ENCODE data around the gene C14orf132.
A peak's percentile ranks its signal among the peaks of the same experiment; 100 is the strongest.

C14orf132 gene

DNA sequence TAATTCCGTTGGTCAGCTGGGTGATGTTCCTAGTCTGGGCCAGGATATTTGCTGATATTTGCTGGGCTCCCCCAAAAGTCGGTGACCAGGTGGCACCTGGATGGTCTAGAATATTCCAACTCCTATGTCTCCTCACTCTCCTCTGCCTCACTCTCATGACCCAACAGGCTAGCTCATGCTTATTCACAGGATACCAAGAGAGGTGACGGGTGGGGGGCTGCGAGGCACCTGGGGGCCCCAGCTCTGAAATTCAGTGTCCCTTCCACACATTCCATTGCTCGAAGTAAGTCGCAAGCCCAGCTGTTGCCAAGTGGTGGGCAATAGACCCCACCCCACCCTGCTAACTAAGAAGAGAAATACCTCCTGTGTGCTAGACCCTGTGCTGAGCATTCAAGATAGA lies 67.7 kb downstream of the C14orf132 start:
- no peak overlapping the region for H3K4me3 ChIP-seq (ENCODE audit: low read depth in 1 of 2, low read length in 2 of 2)
- DNase-seq (no peak), ATAC-seq (ENCODE audit: insufficient read depth, low read depth) (no peak)
- H2AFZ ChIP-seq (ENCODE audit: low read depth, low read length), result no peak overlapping the region
- no peak overlapping the region for H3K4me2 ChIP-seq (ENCODE audit: insufficient read depth, low read length)
- no peaks in the 10 kb centered on the region for H4K20me1 ChIP-seq (ENCODE audit: insufficient read depth, low read length)
- H3K27ac ChIP-seq (ENCODE audit: low read length), result no peak overlapping the region
- no peak overlapping the region for H3K9ac ChIP-seq (ENCODE audit: low read depth, low read length)
- TF ChIP-seq EZH2 (IDR thresholded peaks at IDR 0.05; ENCODE audit: borderline replicate concordance, low read depth, low read length, severe bottlenecking), result no peak
- TF ChIP-seq, protein P1, sequence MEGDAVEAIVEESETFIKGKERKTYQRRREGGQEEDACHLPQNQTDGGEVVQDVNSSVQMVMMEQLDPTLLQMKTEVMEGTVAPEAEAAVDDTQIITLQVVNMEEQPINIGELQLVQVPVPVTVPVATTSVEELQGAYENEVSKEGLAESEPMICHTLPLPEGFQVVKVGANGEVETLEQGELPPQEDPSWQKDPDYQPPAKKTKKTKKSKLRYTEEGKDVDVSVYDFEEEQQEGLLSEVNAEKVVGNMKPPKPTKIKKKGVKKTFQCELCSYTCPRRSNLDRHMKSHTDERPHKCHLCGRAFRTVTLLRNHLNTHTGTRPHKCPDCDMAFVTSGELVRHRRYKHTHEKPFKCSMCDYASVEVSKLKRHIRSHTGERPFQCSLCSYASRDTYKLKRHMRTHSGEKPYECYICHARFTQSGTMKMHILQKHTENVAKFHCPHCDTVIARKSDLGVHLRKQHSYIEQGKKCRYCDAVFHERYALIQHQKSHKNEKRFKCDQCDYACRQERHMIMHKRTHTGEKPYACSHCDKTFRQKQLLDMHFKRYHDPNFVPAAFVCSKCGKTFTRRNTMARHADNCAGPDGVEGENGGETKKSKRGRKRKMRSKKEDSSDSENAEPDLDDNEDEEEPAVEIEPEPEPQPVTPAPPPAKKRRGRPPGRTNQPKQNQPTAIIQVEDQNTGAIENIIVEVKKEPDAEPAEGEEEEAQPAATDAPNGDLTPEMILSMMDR (IDR thresholded peaks at IDR 0.05; ENCODE audit: borderline replicate concordance, extremely low read depth, low read length, poor library complexity, severe bottlenecking), result no peak
- no peaks in the 10 kb centered on the region for H3K79me2 ChIP-seq (ENCODE audit: insufficient read depth, low read length)
- H3K36me3 ChIP-seq (ENCODE audit: insufficient read depth, low read length), result no peaks in the 10 kb centered on the region
- no peaks in the 10 kb centered on the region for H3K4me1 ChIP-seq (ENCODE audit: insufficient read depth, low read length)
- peaks cover 4% of the 10 kb centered on the region for H3K27me3 ChIP-seq (ENCODE audit: insufficient read depth, low read length, poor library complexity)
- H3K9me3 ChIP-seq (ENCODE audit: insufficient read depth, low read length, severe bottlenecking), result no peaks in the 10 kb centered on the region

DNA sequence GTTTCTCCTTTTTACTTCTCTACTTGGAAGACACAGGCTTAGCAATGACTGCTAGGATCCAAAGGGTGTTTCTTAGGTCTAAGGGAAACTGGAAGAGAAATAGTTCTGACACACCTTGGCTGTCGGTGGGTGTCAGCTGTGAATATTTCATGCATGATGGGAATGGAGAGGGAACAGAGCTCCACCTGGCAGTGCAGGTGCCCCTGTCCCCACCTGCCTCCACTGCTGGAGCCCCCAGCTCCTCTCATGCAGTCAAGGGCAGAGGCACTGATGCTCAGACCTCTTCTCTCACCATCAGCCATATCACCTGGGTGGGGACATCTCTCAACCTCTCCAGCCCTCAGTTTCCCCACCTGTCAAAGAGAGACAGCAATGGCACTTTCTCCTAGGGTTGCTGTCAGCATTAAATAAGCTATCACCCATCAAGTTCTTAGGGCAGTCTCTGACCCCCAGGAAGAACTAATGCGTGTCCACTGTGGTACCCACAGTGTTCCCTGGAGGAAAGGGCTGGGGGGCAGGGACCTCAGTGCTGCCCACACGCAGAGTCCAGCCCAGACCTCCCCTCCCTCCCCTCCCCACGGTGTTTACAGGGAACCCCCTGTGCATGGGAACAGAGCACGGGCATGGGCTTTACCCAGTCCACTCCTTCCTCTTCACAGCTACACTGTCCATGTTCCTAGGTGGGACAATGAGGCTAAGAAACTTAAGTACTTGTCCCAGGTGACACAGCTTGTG lies 69.1 kb downstream of the C14orf132 start:
- DNase-seq (no peak), ATAC-seq (ENCODE audit: insufficient read depth, low read depth) (no peak)
- no peaks in the 10 kb centered on the region for H3K4me1 ChIP-seq (ENCODE audit: insufficient read depth, low read length)
- TF ChIP-seq EZH2 (IDR thresholded peaks at IDR 0.05; ENCODE audit: borderline replicate concordance, low read depth, low read length, severe bottlenecking), result no peak
- TF ChIP-seq, protein P1 (IDR thresholded peaks at IDR 0.05; ENCODE audit: borderline replicate concordance, extremely low read depth, low read length, poor library complexity, severe bottlenecking), result peak; percentile 28
- H3K79me2 ChIP-seq (ENCODE audit: insufficient read depth, low read length), result no peaks in the 10 kb centered on the region
- peaks cover 7% of the 10 kb centered on the region for H3K9me3 ChIP-seq (ENCODE audit: insufficient read depth, low read length, severe bottlenecking)
- H3K27ac ChIP-seq (ENCODE audit: low read length), result no peak overlapping the region
- no peak overlapping the region for H3K4me2 ChIP-seq (ENCODE audit: insufficient read depth, low read length)
- H4K20me1 ChIP-seq (ENCODE audit: insufficient read depth, low read length), result no peaks in the 10 kb centered on the region
- H3K36me3 ChIP-seq (ENCODE audit: insufficient read depth, low read length), result no peaks in the 10 kb centered on the region
- no peak overlapping the region for H3K4me3 ChIP-seq (ENCODE audit: low read depth in 1 of 2, low read length in 2 of 2)
- H3K27me3 ChIP-seq (ENCODE audit: insufficient read depth, low read length, poor library complexity), result peaks cover 4% of the 10 kb centered on the region
- no peak overlapping the region for H3K9ac ChIP-seq (ENCODE audit: low read depth, low read length)
- no peak overlapping the region for H2AFZ ChIP-seq (ENCODE audit: low read depth, low read length)

DNA sequence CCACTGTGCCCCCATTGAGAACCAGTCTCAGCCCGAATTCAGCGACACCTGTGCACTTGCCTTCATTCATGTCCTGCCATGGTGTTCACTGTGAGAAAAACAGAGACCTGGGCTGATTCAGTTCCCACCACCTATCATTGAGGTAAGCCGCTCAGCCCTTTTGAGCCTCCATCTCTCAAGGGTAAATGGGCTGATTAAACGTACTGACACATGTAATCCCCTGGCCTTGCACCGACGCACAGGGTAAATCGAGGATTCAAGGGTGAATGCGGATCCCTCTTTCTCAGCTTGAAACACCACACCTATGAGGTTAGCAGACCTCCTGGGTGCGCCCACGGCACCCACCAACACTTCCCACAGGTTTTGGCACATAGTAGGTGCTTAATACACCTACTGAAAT lies 69.7 kb downstream of the C14orf132 start:
- Histone ChIP-seq H2AFZ (ENCODE audit: low read depth, low read length) (no peak overlapping the region), H4K20me1 (ENCODE audit: insufficient read depth, low read length) (no peaks in the 10 kb centered on the region), H3K27me3 (ENCODE audit: insufficient read depth, low read length, poor library complexity) (peaks cover 4% of the 10 kb centered on the region), H3K4me1 (ENCODE audit: insufficient read depth, low read length) (no peaks in the 10 kb centered on the region), H3K9me3 (ENCODE audit: insufficient read depth, low read length, severe bottlenecking) (peaks cover 8% of the 10 kb centered on the region), H3K9ac (ENCODE audit: low read depth, low read length) (no peak overlapping the region), H3K4me2 (ENCODE audit: insufficient read depth, low read length) (no peak overlapping the region), H3K36me3 (ENCODE audit: insufficient read depth, low read length) (no peaks in the 10 kb centered on the region), H3K79me2 (ENCODE audit: insufficient read depth, low read length) (no peaks in the 10 kb centered on the region), H3K4me3 (ENCODE audit: low read depth in 1 of 2, low read length in 2 of 2) (no peak overlapping the region), H3K27ac (ENCODE audit: low read length) (no peak overlapping the region)
- ATAC-seq (ENCODE audit: insufficient read depth, low read depth) (no peak), DNase-seq (no peak)
- TF ChIP-seq EZH2 (IDR thresholded peaks at IDR 0.05; ENCODE audit: borderline replicate concordance, low read depth, low read length, severe bottlenecking), result no peak
- TF ChIP-seq, protein P1 (IDR thresholded peaks at IDR 0.05; ENCODE audit: borderline replicate concordance, extremely low read depth, low read length, poor library complexity, severe bottlenecking), result no peak
